Transverse colon (tissue), 4 donors: Measurements from ENCODE around the gene CENPM. TPM values are rescaled to one million over a fixed set of nuclear protein-coding genes. Genes with fewer than 3 reads are reported as not detected.

ENCODE experiments used
- DNase-seq: peaks from one replicate; pipeline ENCODE4 v3.0.0-alpha.2; 2019
- H3K27ac ChIP-seq, 4 donors: fragments of 200-600 bp; sonication (generic); 2 replicates each; pipeline ENCODE4 v1.5.1; 2016 to 2018; ENCODE audit warnings: inconsistent platforms in 4 of 4
- H3K27me3 ChIP-seq: fragments of 200-600 bp; sonication (generic); 2 replicates; pipeline ENCODE4 v1.5.1; 2017; ENCODE audit warnings: inconsistent platforms
- H3K36me3 ChIP-seq, 4 donors: fragments of 200-600 bp; sonication (generic); 2 replicates each; pipeline ENCODE4 v1.5.1; 2017 to 2019; ENCODE audit warnings: inconsistent platforms in 4 of 4
- H3K4me1 ChIP-seq, 4 donors: fragments of 200-600 bp; sonication (generic); 2 replicates each; pipeline ENCODE4 v1.5.1; 2017 to 2020; ENCODE audit warnings: inconsistent platforms in 4 of 4
- H3K4me3 ChIP-seq, 4 donors: fragments of 200-600 bp; sonication (generic); 1 replicate in 1 of 4; 2 replicates in 3 of 4; pipeline versions ENCODE4 v1.5.1 to v1.6.1; 2017 to 2019; ENCODE audit warnings: inconsistent platforms in 4 of 4
- H3K9me3 ChIP-seq, 2 donors: fragments of 200-600 bp; sonication (generic); 2 replicates each; pipeline ENCODE4 v1.5.1; 2017 to 2019; ENCODE audit warnings: inconsistent platforms in 2 of 2
- CTCF ChIP-seq, 5 experiments: fragments of 200-600 bp in 3 of 5; fragments of 450-650 bp in 2 of 5; sonication (generic) in 3 of 5; IDR thresholded peaks; 1 replicate in 2 of 5; 2 replicates in 3 of 5; pipeline ENCODE4 v1.5.1; 2016 to 2017; ENCODE audit warnings: antibody characterized with exemption in 5 of 5, inconsistent platforms in 3 of 5, mild to moderate bottlenecking in 2 of 5, moderate library complexity in 1 of 5
- EP300 ChIP-seq: sonication (generic); formaldehyde crosslinking; IDR thresholded peaks from one replicate; pipeline ENCODE4 v1.6.1; 2017; ENCODE audit warnings: antibody characterized with exemption, low read depth
- POLR2A ChIP-seq: fragments of 450-650 bp; IDR thresholded peaks from one replicate; pipeline ENCODE4 v1.6.1; 2016; ENCODE audit warnings: antibody characterized with exemption, mild to moderate bottlenecking, moderate library complexity
- POLR2AphosphoS5 ChIP-seq, 3 donors: sonication (generic); formaldehyde crosslinking; IDR thresholded peaks; one replicate each; pipeline ENCODE4 v1.6.1; 2016; ENCODE audit warnings: antibody characterized with exemption in 3 of 3
- WGBS, 2 donors: methylation state at CpG; one replicate each; pipeline ENCODE4 v1.1.5; 2018; ENCODE audit warnings: low coverage in 1 of 2; 5-methylcytosine and 5-hydroxymethylcytosine counted together
- in situ Hi-C, 4 donors: fragments of 200-750 bp; cut with MboI; loops; one replicate each; pipeline versions ENCODE4 v1.15.0 to v1.15.1; 2017; ENCODE audit warnings: low sequenced_read_pairs in 3 of 4, low pct_ligation_motif_present in 1 of 4, low pct_unique_long_range_greater_than_20kb in 1 of 4
- intact Hi-C: fragments of 100-400 bp; cut with DNase I; formaldehyde crosslinking; loops from one replicate; pipeline ENCODE4 v1.15.1; 2023; ENCODE audit warnings: low total_unique reads
- total RNA-seq, 4 donors: library from RNA; depleted of rRNA; stranded (reverse); fragments of >200 nt; gene quantifications; one replicate each; pipeline ENCODE4 v1.1.0, GENCODE V29; 2016

CENPM gene
- total RNA-seq, 4 donors from 2014 or later, result 6.0 to 22.9 (median 11.0) TPM; not detected in 1

GRCh38 chr22:41920271-41920976 lies 26.5 kb downstream of the CENPM start:
- DNase-seq, result peak; percentile 44
- Histone ChIP-seq H3K4me3 (peak overlapping the region in 3 of 4 donors; percentile 41 to 58 (median 42)), H3K36me3 (no peaks in the 10 kb centered on the region), H3K27ac (peak overlapping the region; percentile 51 to 64 (median 56)), H3K4me1 (peaks cover 9 to 30% (median 21%) of the 10 kb centered on the region in 4 donors), H3K9me3 (no peaks in the 10 kb centered on the region), H3K27me3 (peaks cover 69% of the 10 kb centered on the region)
- WGBS, 2 donors, result 48% methylated on average over 21 of the region's 21 CpGs; no CpG with 5 or more reads in 1 of the 2 donors
- in situ Hi-C loops (no loop called here), intact Hi-C loops (no loop called here)
- TF ChIP-seq EP300, result no peak
- TF ChIP-seq POLR2A, result no peak
- no peak for TF ChIP-seq POLR2AphosphoS5 (IDR thresholded peaks at IDR 0.05)
- no peak for TF ChIP-seq CTCF (IDR thresholded peaks at IDR 0.05)

- H3K36me3 ChIP-seq, result no peaks in the 10 kb centered on the region
- no peaks in the 10 kb centered on the region for H3K9me3 ChIP-seq
- 5% methylated on average over 62 of the region's 62 CpGs; no CpG with 5 or more reads in 1 of the 2 donors for WGBS, 2 donors
- peaks cover 71% of the 10 kb centered on the region for H3K27me3 ChIP-seq
- DNase-seq, result peak; percentile 82
- intact Hi-C loops (loop anchor here (5.0 kb wide), 1 partner anchor 37 kb away; no protein-coding TSS in a partner anchor), in situ Hi-C loops (no loop called here)
- H3K4me3 ChIP-seq, result peak overlapping the region; percentile 34 to 58 (median 42)
- no peak for TF ChIP-seq POLR2AphosphoS5 (IDR thresholded peaks at IDR 0.05)
- no peak for TF ChIP-seq CTCF (IDR thresholded peaks at IDR 0.05)
- TF ChIP-seq POLR2A, result no peak
- TF ChIP-seq EP300, result no peak
- H3K4me1 ChIP-seq, result peaks cover 9 to 36% (median 29%) of the 10 kb centered on the region in 4 donors
- H3K27ac ChIP-seq, result peak overlapping the region; percentile 51 to 64 (median 56)
Measured at GRCh38 chr22:41919357-41920224, 27.4 kb downstream of the CENPM start.

GRCh38 chr22:41917903-41918791 lies 28.8 kb downstream of the CENPM start:
- Histone ChIP-seq H3K27ac (no peak overlapping the region), H3K4me1 (peaks cover 9 to 43% (median 36%) of the 10 kb centered on the region in 4 donors), H3K27me3 (peaks cover 75% of the 10 kb centered on the region), H3K4me3 (no peak overlapping the region), H3K36me3 (no peaks in the 10 kb centered on the region), H3K9me3 (no peaks in the 10 kb centered on the region)
- TF ChIP-seq POLR2AphosphoS5 (IDR thresholded peaks at IDR 0.05), result no peak
- no peak for TF ChIP-seq EP300
- TF ChIP-seq POLR2A, result no peak
- no peak for TF ChIP-seq CTCF (IDR thresholded peaks at IDR 0.05)
- 66% methylated on average over 23 of the region's 23 CpGs; no CpG with 5 or more reads in 1 of the 2 donors for WGBS, 2 donors
- intact Hi-C loops, result loop anchor here (5.0 kb wide), 1 partner anchor 36 kb away; no protein-coding TSS in a partner anchor
- in situ Hi-C loops, result no loop called here
- DNase-seq, result peak; percentile 64
